ENCODE data around the gene STX1A.

Gene STX1A

DNA sequence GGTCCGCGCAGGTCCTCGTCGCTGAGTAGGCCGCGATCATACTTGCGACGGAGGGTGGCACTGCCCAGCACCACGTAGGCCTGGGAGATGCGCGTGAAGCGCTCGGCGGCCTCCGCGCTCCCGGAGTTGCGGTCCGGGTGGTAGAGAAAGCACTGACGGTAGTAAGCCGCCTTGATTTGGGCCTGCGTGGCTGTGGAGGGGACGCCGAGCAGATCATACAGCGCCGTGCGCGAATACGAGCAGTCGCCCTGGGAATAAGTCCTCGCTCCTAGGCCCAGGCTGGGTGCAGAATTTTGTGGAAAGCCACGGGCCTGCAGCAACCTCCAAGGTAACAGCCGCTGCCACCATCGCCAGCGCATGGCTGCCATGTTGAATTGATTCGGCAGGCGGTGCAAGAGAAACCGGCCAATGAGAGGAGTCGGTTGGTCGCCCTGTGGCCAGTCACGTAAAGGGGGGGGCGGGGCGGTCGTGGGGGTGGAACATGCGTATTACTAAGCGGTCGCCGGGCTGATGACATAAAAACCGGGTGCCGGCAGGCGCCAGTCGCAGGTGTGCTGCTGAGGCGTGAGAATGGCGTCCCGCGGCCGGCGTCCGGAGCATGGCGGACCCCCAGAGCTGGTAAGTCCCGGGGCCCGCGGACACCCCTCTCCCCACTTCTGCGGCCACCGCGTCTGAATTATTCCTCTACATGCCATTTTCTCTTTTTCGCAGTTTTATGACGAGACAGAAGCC is 36.2 kb downstream of the STX1A start, which contains the start of the genes BUD23 and DNAJC30 (continued):
- TF ChIP-seq KLF9 (tag by site-specific recombination; IDR thresholded peaks at IDR 0.05; ENCODE audit: low read depth) (0 out of 2 replicates have a peak, but pooled peaks have one; percentile 46), ZNF501 (tag by site-specific recombination; IDR thresholded peaks at IDR 0.05) (peak; percentile 80; the same call in 1 of the 2 replicates), ZNF843 (tag by site-specific recombination; IDR thresholded peaks at IDR 0.05) (no peak), ZFP69B (tag by site-specific recombination; IDR thresholded peaks at IDR 0.05) (no peak), ZNF221 (tag by site-specific recombination; IDR thresholded peaks at IDR 0.05; ENCODE audit: borderline replicate concordance) (no peak), ZNF561 (tag by site-specific recombination; IDR thresholded peaks at IDR 0.05; ENCODE audit: borderline replicate concordance) (no peak), ZNF629 (tag by site-specific recombination; IDR thresholded peaks at IDR 0.05) (peak; percentile 56), GLIS1 (tag by site-specific recombination; IDR thresholded peaks at IDR 0.05) (peak; percentile 77), ZNF585B (tag by site-specific recombination; IDR thresholded peaks at IDR 0.05) (no peak), ZNF530 (tag by site-specific recombination; IDR thresholded peaks at IDR 0.05; ENCODE audit: low read depth) (no peak), ZXDB (tag by site-specific recombination; IDR thresholded peaks at IDR 0.05) (peak; percentile 27; the same call in 1 of the 2 replicates), ZNF292 (tag by site-specific recombination; IDR thresholded peaks at IDR 0.05; ENCODE audit: borderline replicate concordance, low read depth) (no peak), ZNF266 (tag by site-specific recombination; IDR thresholded peaks at IDR 0.05; ENCODE audit: low read depth) (no peak), SP3 (tag by site-specific recombination; IDR thresholded peaks at IDR 0.05) (peak; percentile 76), ZNF184 (tag by site-specific recombination; IDR thresholded peaks at IDR 0.05) (no peak), HIC1 (tag by site-specific recombination; IDR thresholded peaks at IDR 0.05) (no peak; the same call in 1 of the 2 replicates), ZNF2 (tag by site-specific recombination; IDR thresholded peaks at IDR 0.05) (peak; percentile 22; the same call in 1 of the 2 replicates), ZNF791 (tag by site-specific recombination; IDR thresholded peaks at IDR 0.05) (no peak), ZNF433 (tag by site-specific recombination; IDR thresholded peaks at IDR 0.05; ENCODE audit: low read depth) (no peak), HOXA7 (CRISPR knock-in tag; IDR thresholded peaks at IDR 0.05; ENCODE audit: borderline replicate concordance) (peak; percentile 55; the same call in 1 of the 2 replicates), ZBTB8A (tag by site-specific recombination; IDR thresholded peaks at IDR 0.05) (0 out of 2 replicates have a peak, but pooled peaks have one; percentile 37), ZNF768 (tag by site-specific recombination; IDR thresholded peaks at IDR 0.05) (no peak), YY2 (tag by site-specific recombination; IDR thresholded peaks at IDR 0.05) (peak; percentile 83), SP2 (tag by site-specific recombination; IDR thresholded peaks at IDR 0.05) (peak; percentile 81), ZNF76 (tag by site-specific recombination; IDR thresholded peaks at IDR 0.05; ENCODE audit: borderline replicate concordance, low read depth) (0 out of 2 replicates have a peak, but pooled peaks have one; percentile 42), KLF16 (tag by site-specific recombination; IDR thresholded peaks at IDR 0.05) (peak; percentile 66), ZNF133 (tag by site-specific recombination; IDR thresholded peaks at IDR 0.05) (no peak), REPIN1 (tag by site-specific recombination; IDR thresholded peaks at IDR 0.05; ENCODE audit: low read depth) (0 out of 2 replicates have a peak, but pooled peaks have one; percentile 45), KLF10 (tag by site-specific recombination; IDR thresholded peaks at IDR 0.05) (no peak), SP7 (tag by site-specific recombination; IDR thresholded peaks at IDR 0.05) (0 out of 2 replicates have a peak, but pooled peaks have one; percentile 28), ZBTB20 (tag by site-specific recombination; IDR thresholded peaks at IDR 0.05) (peak; percentile 53; the same call in 1 of the 2 replicates), ZFP3 (tag by site-specific recombination; IDR thresholded peaks at IDR 0.05; ENCODE audit: low read depth) (no peak), ZNF335 (tag by site-specific recombination; conservative IDR thresholded peaks at IDR 0.05) (peak; percentile 90), WT1 (tag by site-specific recombination; IDR thresholded peaks at IDR 0.05) (no peak)
- TF ChIP-seq, protein P1, sequence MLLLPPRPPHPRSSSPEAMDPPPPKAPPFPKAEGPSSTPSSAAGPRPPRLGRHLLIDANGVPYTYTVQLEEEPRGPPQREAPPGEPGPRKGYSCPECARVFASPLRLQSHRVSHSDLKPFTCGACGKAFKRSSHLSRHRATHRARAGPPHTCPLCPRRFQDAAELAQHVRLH (tag by site-specific recombination; IDR thresholded peaks at IDR 0.05) = peak; percentile 41; the same call in 1 of the 2 replicates
- TF ChIP-seq, protein P2, sequence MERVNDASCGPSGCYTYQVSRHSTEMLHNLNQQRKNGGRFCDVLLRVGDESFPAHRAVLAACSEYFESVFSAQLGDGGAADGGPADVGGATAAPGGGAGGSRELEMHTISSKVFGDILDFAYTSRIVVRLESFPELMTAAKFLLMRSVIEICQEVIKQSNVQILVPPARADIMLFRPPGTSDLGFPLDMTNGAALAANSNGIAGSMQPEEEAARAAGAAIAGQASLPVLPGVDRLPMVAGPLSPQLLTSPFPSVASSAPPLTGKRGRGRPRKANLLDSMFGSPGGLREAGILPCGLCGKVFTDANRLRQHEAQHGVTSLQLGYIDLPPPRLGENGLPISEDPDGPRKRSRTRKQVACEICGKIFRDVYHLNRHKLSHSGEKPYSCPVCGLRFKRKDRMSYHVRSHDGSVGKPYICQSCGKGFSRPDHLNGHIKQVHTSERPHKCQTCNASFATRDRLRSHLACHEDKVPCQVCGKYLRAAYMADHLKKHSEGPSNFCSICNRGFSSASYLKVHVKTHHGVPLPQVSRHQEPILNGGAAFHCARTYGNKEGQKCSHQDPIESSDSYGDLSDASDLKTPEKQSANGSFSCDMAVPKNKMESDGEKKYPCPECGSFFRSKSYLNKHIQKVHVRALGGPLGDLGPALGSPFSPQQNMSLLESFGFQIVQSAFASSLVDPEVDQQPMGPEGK (tag by site-specific recombination; IDR thresholded peaks at IDR 0.05) = 0 out of 2 replicates have a peak, but pooled peaks have one; percentile 9
- TF ChIP-seq, protein P3, sequence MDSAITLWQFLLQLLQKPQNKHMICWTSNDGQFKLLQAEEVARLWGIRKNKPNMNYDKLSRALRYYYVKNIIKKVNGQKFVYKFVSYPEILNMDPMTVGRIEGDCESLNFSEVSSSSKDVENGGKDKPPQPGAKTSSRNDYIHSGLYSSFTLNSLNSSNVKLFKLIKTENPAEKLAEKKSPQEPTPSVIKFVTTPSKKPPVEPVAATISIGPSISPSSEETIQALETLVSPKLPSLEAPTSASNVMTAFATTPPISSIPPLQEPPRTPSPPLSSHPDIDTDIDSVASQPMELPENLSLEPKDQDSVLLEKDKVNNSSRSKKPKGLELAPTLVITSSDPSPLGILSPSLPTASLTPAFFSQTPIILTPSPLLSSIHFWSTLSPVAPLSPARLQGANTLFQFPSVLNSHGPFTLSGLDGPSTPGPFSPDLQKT (IDR thresholded peaks at IDR 0.05; ENCODE audit: borderline replicate concordance, low read depth, low read length) = no peak

All from HEK293 (cell line).